GM23248 (cell line): Measurements from ENCODE around the gene ASIC4.

Experiments
- EZH2 ChIP-seq: fragments of 200-600 bp; sonication (generic); IDR thresholded peaks from 2 replicates; pipeline ENCODE4 v1.6.1; 2018; ENCODE audit warnings: antibody characterized with exemption, mild to moderate bottlenecking; ENCODE audit not compliant: insufficient read depth, poor library complexity, severe bottlenecking
- EZH2phosphoT487 ChIP-seq: fragments of 200-600 bp; sonication (generic); IDR thresholded peaks from 2 replicates; pipeline ENCODE4 v1.6.1; 2018; ENCODE audit warnings: antibody characterized with exemption, moderate library complexity, mild to moderate bottlenecking, low read depth; ENCODE audit not compliant: insufficient read depth

- no peak for TF ChIP-seq EZH2
- TF ChIP-seq EZH2phosphoT487: no peak
Measured at GRCh38 chr2:219482674-219483405, 31.4 kb upstream of the ASIC4 start.
